H1 (cell line): ENCODE results near the gene SLC15A3. TPM values are rescaled to one million over a fixed set of nuclear protein-coding genes. Genes with fewer than 3 reads are reported as not detected.

Source experiments
- CTCF ChIA-PET: fragments of 300-600 bp; sonication (Branson Sonifier 250); formaldehyde crosslinking; loops from one replicate; lab custom pipeline; 2021; ENCODE audit not compliant: partially characterized antibody; lab: Charles Lee
- POLR2A ChIA-PET: fragments of 300-600 bp; sonication (Branson Sonifier 250); formaldehyde crosslinking; loops from one replicate; lab custom pipeline; 2021; ENCODE audit warnings: inconsistent platforms; ENCODE audit not compliant: partially characterized antibody; lab: Charles Lee
- DNase-seq, 2 experiments: peaks; one replicate each; pipeline versions ENCODE4 v3.0.0 to v3.0.0-alpha.2; 2010 to 2022; ENCODE audit warnings: low spot score in 2 of 2, low read depth in 1 of 2, mixed read lengths in 1 of 2
- FAIRE-seq: peaks from 2 replicates; lab custom pipeline; 2011; peaks lifted over from hg19 to GRCh38; lab: Jason Lieb, UNC
- H2AFZ ChIP-seq: 2 replicates; pipeline ENCODE4 v1.8.1; 2012; ENCODE audit warnings: low read length, inconsistent platforms
- H2AK5ac ChIP-seq: 2 replicates; pipeline ENCODE4 v1.6.1; 2013; ENCODE audit warnings: low read depth, low read length
- H2BK120ac ChIP-seq: replicated peaks from 2 replicates; pipeline ENCODE3; 2013; ENCODE audit warnings: low read depth, low read length, inconsistent platforms
- H2BK12ac ChIP-seq: 2 replicates; pipeline ENCODE4 v1.6.1; 2013; ENCODE audit warnings: low read depth, low read length
- H2BK15ac ChIP-seq: 2 replicates; pipeline ENCODE4 v1.6.1; 2013; ENCODE audit warnings: low read length
- H2BK20ac ChIP-seq: 2 replicates; pipeline ENCODE4 v1.6.1; 2013; ENCODE audit warnings: low read length
- H2BK5ac ChIP-seq: 2 replicates; pipeline ENCODE4 v1.6.1; 2013; ENCODE audit warnings: low read depth, low read length
- H3K14ac ChIP-seq: 2 replicates; pipeline ENCODE4 v1.6.1; 2013; ENCODE audit warnings: inconsistent platforms; ENCODE audit not compliant: insufficient read length
- H3K18ac ChIP-seq: 2 replicates; pipeline ENCODE4 v1.6.1; 2013; ENCODE audit warnings: low read length; ENCODE audit errors: extremely low read depth
- H3K23ac ChIP-seq: 2 replicates; pipeline ENCODE4 v1.6.1; 2013; ENCODE audit warnings: inconsistent platforms; ENCODE audit not compliant: insufficient read length
- H3K23me2 ChIP-seq: 2 replicates; pipeline ENCODE4 v1.6.1; 2013; ENCODE audit warnings: low read depth, low read length
- H3K27ac ChIP-seq: 2 replicates; pipeline ENCODE4 v1.6.1; 2011; ENCODE audit warnings: low read depth, low read length, inconsistent platforms
- H3K27me3 ChIP-seq, 4 experiments: replicated peaks in 1 of 4; 1 replicate in 1 of 4; 2 replicates in 3 of 4; pipeline versions ENCODE4 v1.6.1 to v1.8.1; 2011 to 2013; ENCODE audit warnings: low read length in 3 of 4, mild to moderate bottlenecking in 3 of 4, inconsistent platforms in 2 of 4, mixed read lengths in 2 of 4, moderate library complexity in 1 of 4; ENCODE audit not compliant: control insufficient read depth in 3 of 4, insufficient read depth in 3 of 4; ENCODE audit errors: extremely low read depth in 1 of 4
- H3K36me3 ChIP-seq, 4 experiments: 2 replicates each; pipeline versions ENCODE4 v1.6.1 to v1.8.1; 2011 to 2013; ENCODE audit warnings: mild to moderate bottlenecking in 4 of 4, low read length in 3 of 4, moderate library complexity in 2 of 4, control low read depth in 1 of 4, inconsistent platforms in 1 of 4; ENCODE audit not compliant: insufficient read depth in 4 of 4, control insufficient read depth in 2 of 4
- H3K4ac ChIP-seq: replicated peaks from 2 replicates; pipeline ENCODE3; 2013; ENCODE audit warnings: low read length, low read depth, mixed read lengths, inconsistent platforms; ENCODE audit not compliant: insufficient read length
- H3K4me1 ChIP-seq, 4 experiments: replicated peaks in 1 of 4; 1 replicate in 1 of 4; 2 replicates in 3 of 4; pipeline versions ENCODE4 v1.6.1 to v1.8.1; 2011 to 2013; ENCODE audit warnings: low read length in 3 of 4, inconsistent platforms in 2 of 4, mixed read lengths in 1 of 4; ENCODE audit not compliant: insufficient read depth in 4 of 4, control insufficient read depth in 3 of 4
- H3K4me2 ChIP-seq, 2 experiments: 2 replicates each; pipeline versions ENCODE4 v1.6.1 to v1.8.1; 2011 to 2013; ENCODE audit warnings: low read depth in 2 of 2, low read length in 2 of 2, control low read depth in 1 of 2, inconsistent platforms in 1 of 2, mild to moderate bottlenecking in 1 of 2; ENCODE audit not compliant: insufficient read depth in 1 of 2
- H3K4me3 ChIP-seq, 4 experiments: fragments of 200-600, 300-600 bp in 1 of 4; sonication (generic), shearing (Covaris generic), sonication (Bioruptor Twin) in 1 of 4; 2 replicates each; pipeline versions ENCODE4 v1.5.1 to v1.8.1; 2011 to 2016; ENCODE audit warnings: low read length in 4 of 4, low read depth in 3 of 4, control low read depth in 2 of 4, inconsistent platforms in 2 of 4, mild to moderate bottlenecking in 2 of 4, mixed read lengths in 1 of 4, moderate library complexity in 1 of 4; ENCODE audit not compliant: insufficient read depth in 2 of 4; ENCODE audit errors: extremely low read depth in 1 of 4
- H3K56ac ChIP-seq: replicated peaks from 2 replicates; pipeline ENCODE3; 2013; ENCODE audit warnings: low read depth, mild to moderate bottlenecking, mixed read lengths, low read length, inconsistent platforms; ENCODE audit not compliant: insufficient read length
- H3K79me1 ChIP-seq: 2 replicates; pipeline ENCODE4 v1.6.1; 2013; ENCODE audit warnings: low read depth, low read length, control low read depth
- H3K79me2 ChIP-seq, 2 experiments: 2 replicates each; pipeline versions ENCODE4 v1.6.1 to v1.8.1; 2012 to 2013; ENCODE audit warnings: low read length in 2 of 2, mild to moderate bottlenecking in 2 of 2, inconsistent platforms in 1 of 2; ENCODE audit not compliant: insufficient read depth in 2 of 2, control insufficient read depth in 1 of 2
- H3K9ac ChIP-seq, 4 experiments: replicated peaks in 1 of 4; 1 replicate in 1 of 4; 2 replicates in 3 of 4; pipeline versions ENCODE4 v1.6.1 to v1.8.1; 2011 to 2013; ENCODE audit warnings: low read depth in 3 of 4, low read length in 3 of 4, control low read depth in 2 of 4, mild to moderate bottlenecking in 2 of 4, moderate library complexity in 2 of 4, inconsistent platforms in 1 of 4; ENCODE audit errors: extremely low read depth in 1 of 4
- H3K9me3 ChIP-seq, 2 experiments: 2 replicates each; pipeline versions ENCODE4 v1.6.1 to v1.8.1; 2012 to 2013; ENCODE audit warnings: mild to moderate bottlenecking in 2 of 2, moderate library complexity in 2 of 2, control low read depth in 1 of 2, inconsistent platforms in 1 of 2, low read depth in 1 of 2, low read length in 1 of 2, mixed read lengths in 1 of 2; ENCODE audit not compliant: insufficient read depth in 2 of 2
- H4K20me1 ChIP-seq, 2 experiments: replicated peaks in 1 of 2; 2 replicates each; pipeline versions ENCODE3 to v1.8.1; 2011 to 2013; ENCODE audit warnings: inconsistent platforms in 2 of 2, low read length in 2 of 2, mild to moderate bottlenecking in 1 of 2; ENCODE audit not compliant: insufficient read depth in 2 of 2, control insufficient read depth in 1 of 2
- H4K5ac ChIP-seq: 2 replicates; pipeline ENCODE4 v1.6.1; 2013; ENCODE audit warnings: low read length, low read depth, mixed read lengths, inconsistent platforms; ENCODE audit not compliant: insufficient read length
- H4K8ac ChIP-seq: 2 replicates; pipeline ENCODE4 v1.8.0; 2013; ENCODE audit warnings: mild to moderate bottlenecking, moderate library complexity, low read length, inconsistent platforms; ENCODE audit not compliant: insufficient read depth; ENCODE audit errors: extremely low read depth
- H4K91ac ChIP-seq: replicated peaks from 2 replicates; pipeline ENCODE3; 2013; ENCODE audit warnings: low read length, mixed read lengths, inconsistent platforms; ENCODE audit not compliant: insufficient read length
- ASH2L ChIP-seq: fragments of 200-600, 300-600 bp; sonication (generic); IDR thresholded peaks from one replicate; pipeline ENCODE4 v1.7.1; 2017; ENCODE audit warnings: low read length
- BACH1 ChIP-seq: IDR thresholded peaks from 2 replicates; pipeline ENCODE4 v1.6.1; 2012; ENCODE audit warnings: low read length, improper control_type of control experiment
- BCL11A ChIP-seq, 2 experiments: IDR thresholded peaks; one replicate each; pipeline ENCODE4 v1.6.1; 2011; ENCODE audit warnings: low read depth in 2 of 2, low read length in 2 of 2, mild to moderate bottlenecking in 2 of 2
- CBX5 ChIP-seq: fragments of 300-800, 300-1000 bp; sonication (generic); IDR thresholded peaks from 2 replicates; pipeline ENCODE4 v1.7.1; 2016; ENCODE audit warnings: antibody characterized with exemption, low read length, low read depth
- CEBPB ChIP-seq: IDR thresholded peaks from 2 replicates; pipeline ENCODE4 v1.6.1; 2012; ENCODE audit warnings: low read depth, low read length
- EGR1 ChIP-seq: IDR thresholded peaks from 2 replicates; pipeline ENCODE4 v1.6.1; 2011; ENCODE audit warnings: low read depth, low read length, borderline replicate concordance
- EP300 ChIP-seq, 2 experiments: IDR thresholded peaks; 1 replicate in 1 of 2; 2 replicates in 1 of 2; pipeline ENCODE4 v1.6.1; 2011 to 2012; ENCODE audit warnings: low read depth in 2 of 2, low read length in 2 of 2, mild to moderate bottlenecking in 2 of 2, borderline replicate concordance in 1 of 2, inconsistent platforms in 1 of 2, moderate library complexity in 1 of 2
- EZH2 ChIP-seq: fragments of 200-600 bp; sonication (generic); IDR thresholded peaks from 2 replicates; pipeline ENCODE4 v1.7.1; 2012; ENCODE audit warnings: low read depth, mild to moderate bottlenecking, moderate library complexity, low read length, inconsistent platforms; ENCODE audit not compliant: severe bottlenecking
- JUN ChIP-seq: IDR thresholded peaks from 2 replicates; pipeline ENCODE4 v1.6.1; 2011; ENCODE audit warnings: low read depth, mild to moderate bottlenecking, improper control_type of control experiment, low read length
- MAFK ChIP-seq: IDR thresholded peaks from 2 replicates; pipeline ENCODE4 v1.6.1; 2012; ENCODE audit warnings: low read depth, mild to moderate bottlenecking, improper control_type of control experiment, low read length
- NANOG ChIP-seq: IDR thresholded peaks from 2 replicates; pipeline ENCODE4 v1.6.1; 2011; ENCODE audit warnings: low read length, low read depth, mild to moderate bottlenecking, inconsistent platforms; ENCODE audit not compliant: insufficient read depth, poor library complexity, severe bottlenecking
- POLR2A ChIP-seq, 2 experiments: IDR thresholded peaks; 1 replicate in 1 of 2; 2 replicates in 1 of 2; pipeline ENCODE4 v1.6.1; 2011; ENCODE audit warnings: low read depth in 2 of 2, low read length in 2 of 2, mild to moderate bottlenecking in 2 of 2; ENCODE audit errors: control extremely low read depth in 1 of 2
- POLR2AphosphoS5 ChIP-seq: IDR thresholded peaks from 2 replicates; pipeline ENCODE4 v1.6.1; 2011; ENCODE audit warnings: low read depth, low read length
- SIX5 ChIP-seq: IDR thresholded peaks from 2 replicates; pipeline ENCODE4 v1.6.1; 2011; ENCODE audit warnings: mild to moderate bottlenecking, low read depth, low read length
- SP1 ChIP-seq: IDR thresholded peaks from 2 replicates; pipeline ENCODE4 v1.6.1; 2011; ENCODE audit warnings: low read depth, low read length
- TAF1 ChIP-seq: IDR thresholded peaks from 2 replicates; pipeline ENCODE4 v1.6.1; 2011; ENCODE audit warnings: mild to moderate bottlenecking, low read depth, low read length
- WGBS, 2 experiments: shearing (Covaris generic) in 1 of 2; methylation state at CpG; one replicate each; pipeline versions ENCODE4 v1.1.6 to v1.1.7; 2013 to 2015; ENCODE audit warnings: low lambda C conversion rate in 2 of 2, mixed read lengths in 2 of 2, inconsistent platforms in 1 of 2, low coverage in 1 of 2, missing lambda C conversion rate in 1 of 2; ENCODE audit not compliant: insufficient replicate concordance in 2 of 2, insufficient coverage in 1 of 2, insufficient read length in 1 of 2; ENCODE audit errors: extremely low coverage in 1 of 2, missing lambda C conversion rate in 1 of 2; 5-methylcytosine and 5-hydroxymethylcytosine counted together
- polyA plus RNA-seq, 7 experiments: library from polyadenylated mRNA; depleted of rRNA in 3 of 7; stranded (reverse) in 5 of 7; unstranded in 2 of 7; fragments of >200 nt in 5 of 7; fragments of 200-250 nt in 2 of 7; gene quantifications; 1 replicate in 5 of 7; 2 replicates in 1 of 7; 4 replicates in 1 of 7; pipeline versions ENCODE4 v1.2.1 to v1.2.3, GENCODE V29; 2011 to 2013; ENCODE audit warnings: missing spikeins in 2 of 7, mixed read lengths in 2 of 7
- total RNA-seq: library from RNA; stranded (reverse); fragmentation: NEBNext Ultra II Directional; extraction: Animal tissue kit (Norgen Biotek cat#: 25700); gene quantifications from 2 replicates; pipeline ENCODE4 v1.2.1, GENCODE V29; 2021

The SLC15A3 gene
- total and polyA plus RNA-seq, 2 of the 8 experiments (the other 6 are each of a cell fraction or from before 2014, with no cell fraction given): 25.8 to 31.0 TPM

GRCh38 chr11:60955571-60955970 lies 3.6 kb upstream of the SLC15A3 start:
- H2BK15ac ChIP-seq: no peak overlapping the region
- ChIA-PET CTCF (interaction anchor here (2.9 kb wide), 1 partner anchor 14 kb away, joined by 11 read pairs; no protein-coding TSS in a partner anchor), POLR2A (no interaction called here)
- TF ChIP-seq MAFK: no peak
- TF ChIP-seq SIX5: no peak
- no peak for TF ChIP-seq CBX5
- no peak for TF ChIP-seq NANOG
- no peak for TF ChIP-seq BCL11A (IDR thresholded peaks at IDR 0.05; ENCODE audit: low read depth in 2 of 2, low read length in 2 of 2)
- no peak for TF ChIP-seq POLR2A (IDR thresholded peaks at IDR 0.05; ENCODE audit: control extremely low read depth in 1 of 2, low read depth in 2 of 2, low read length in 2 of 2)
- TF ChIP-seq BACH1: no peak
- no peak for TF ChIP-seq POLR2AphosphoS5
- no peak for TF ChIP-seq ASH2L
- no peak for TF ChIP-seq EGR1
- no peak for TF ChIP-seq SP1
- no peak for TF ChIP-seq TAF1
- TF ChIP-seq EZH2: no peak
- TF ChIP-seq EP300 (IDR thresholded peaks at IDR 0.05; ENCODE audit: borderline replicate concordance in 1 of 2, low read depth in 2 of 2, low read length in 2 of 2): no peak
- TF ChIP-seq JUN: no peak
- no peak for TF ChIP-seq CEBPB
- H3K36me3 ChIP-seq: no peaks in the 10 kb centered on the region
- no peak overlapping the region for H2BK20ac ChIP-seq
- no peak overlapping the region for H2BK120ac ChIP-seq
- H3K9ac ChIP-seq: no peak overlapping the region
- no peaks in the 10 kb centered on the region for H3K79me1 ChIP-seq
- 76% methylated on average over 5 of the region's 5 CpGs; no CpG with 5 or more reads in 1 of the 2 experiments for WGBS, 2 experiments
- H3K79me2 ChIP-seq: no peaks in the 10 kb centered on the region
- DNase-seq: no peak
- H3K14ac ChIP-seq: no peak overlapping the region
- no peak overlapping the region for H2AFZ ChIP-seq
- no peaks in the 10 kb centered on the region for H3K9me3 ChIP-seq
- H4K5ac ChIP-seq: no peak overlapping the region
- H3K27ac ChIP-seq: no peak overlapping the region
- no peak overlapping the region for H2BK5ac ChIP-seq
- H3K23me2 ChIP-seq: peaks cover 15% of the 10 kb centered on the region; the same call in 1 of the 2 replicates
- H3K56ac ChIP-seq: no peak overlapping the region
- H3K18ac ChIP-seq: no peak overlapping the region
- H4K8ac ChIP-seq: no peak overlapping the region
- no peak overlapping the region for H2BK12ac ChIP-seq
- H4K91ac ChIP-seq: no peak overlapping the region
- H3K4me3 ChIP-seq: no peak overlapping the region
- no peaks in the 10 kb centered on the region for H4K20me1 ChIP-seq
- H3K4me2 ChIP-seq: no peak overlapping the region
- no peak for FAIRE-seq
- H3K4me1 ChIP-seq: peaks cover 0 to 8% (median 4%) of the 10 kb centered on the region in 4 experiments; a peak in 4 of 7 replicates
- H3K23ac ChIP-seq: no peak overlapping the region
- peaks cover 0 to 6% (median 4%) of the 10 kb centered on the region in 4 experiments; a peak in 3 of 7 replicates for H3K27me3 ChIP-seq
- no peak overlapping the region for H3K4ac ChIP-seq
- H2AK5ac ChIP-seq: no peak overlapping the region
